UCSD-AML1 (cell line): ENCODE measurements around the gene PLCL1.

Experiments used
- DNase-seq: peaks from one replicate; lab custom pipeline; 2025; ENCODE audit not compliant: unreplicated experiment; lab: John Stamatoyannopoulos, UW

The PLCL1 gene

DNA sequence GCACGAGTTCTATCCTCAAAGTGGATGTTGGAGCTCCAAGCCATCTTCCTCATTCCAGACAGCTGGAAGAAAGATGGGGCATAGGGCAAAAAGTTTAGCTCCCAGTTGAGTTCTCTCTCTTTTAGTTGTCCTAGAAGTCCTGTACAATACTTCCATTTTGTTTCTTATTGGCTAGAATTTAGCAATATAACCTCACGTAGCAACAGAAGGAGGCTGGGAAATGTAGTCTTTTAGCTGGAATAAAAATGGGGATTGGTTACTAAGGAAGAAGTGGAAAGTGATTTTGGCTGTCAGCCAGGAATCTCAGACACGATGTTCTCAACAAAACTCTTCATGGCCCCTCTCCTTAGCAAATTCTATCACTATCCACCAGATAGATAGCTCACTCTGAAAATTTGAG is 79.9 kb downstream of the PLCL1 start:
- DNase-seq, result no peak

GRCh38 chr2:197885126-197885525 is 80.7 kb downstream of the PLCL1 start:
- no peak for DNase-seq

DNA sequence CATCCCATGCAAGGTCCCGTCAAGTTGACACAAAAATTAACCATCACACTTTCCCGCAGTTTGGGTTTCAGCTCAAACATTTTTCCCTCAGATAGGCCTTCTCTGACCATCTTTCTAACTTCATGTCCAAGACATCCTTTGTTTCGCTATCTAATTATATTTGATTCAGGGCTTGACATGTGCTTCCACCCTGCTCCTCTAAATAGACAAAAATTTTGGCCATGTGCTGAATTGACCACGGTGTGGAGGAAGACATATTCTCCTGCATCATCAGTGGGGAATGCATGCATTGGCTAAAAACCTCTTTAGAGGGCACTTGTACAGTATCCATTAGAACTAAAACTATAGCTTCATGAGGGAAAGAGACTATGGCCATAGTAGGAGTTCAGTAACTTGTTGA is 81.2 kb downstream of the PLCL1 start:
- DNase-seq, result no peak

DNA sequence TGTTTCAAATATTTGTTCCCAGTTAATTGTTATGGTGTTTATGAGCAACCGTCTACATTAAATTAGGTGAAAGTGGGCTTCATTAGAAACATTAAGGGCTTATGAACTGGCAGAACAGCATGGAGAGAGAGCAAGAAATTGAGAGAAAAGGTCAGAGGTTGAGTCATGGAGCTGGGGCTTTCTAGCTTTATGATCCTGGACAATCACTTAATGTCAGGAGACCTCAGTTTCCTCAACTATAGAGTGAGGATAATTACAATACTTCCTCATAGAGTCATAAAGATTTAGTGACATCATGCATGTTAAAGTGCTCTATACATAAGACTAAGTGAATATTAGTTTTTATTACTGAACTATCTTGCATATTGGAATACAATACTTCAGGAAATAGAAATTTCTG is 83.9 kb downstream of the PLCL1 start:
- no peak for DNase-seq

DNA sequence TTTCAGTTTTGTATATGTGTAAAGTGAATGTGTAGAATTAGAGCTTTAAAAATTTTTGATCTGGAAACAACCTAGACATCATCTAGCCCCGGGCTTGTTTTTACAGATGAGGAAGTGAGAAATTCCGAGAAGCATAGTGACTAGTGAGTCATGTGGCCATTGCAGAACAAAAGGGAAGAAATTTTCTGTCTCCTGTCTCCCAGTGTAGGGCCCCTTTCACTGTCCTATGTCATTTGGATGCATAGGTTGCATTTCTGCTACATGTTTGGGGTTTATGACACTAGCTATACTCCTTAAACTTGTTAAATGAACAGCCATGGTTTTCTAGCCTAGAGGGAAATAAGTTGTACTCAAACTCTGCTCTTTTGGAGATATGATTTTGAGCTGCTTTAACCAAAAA is 84.6 kb downstream of the PLCL1 start:
- no peak for DNase-seq

GRCh38 chr2:197890168-197890567 is 85.8 kb downstream of the PLCL1 start:
- DNase-seq, result no peak

DNA sequence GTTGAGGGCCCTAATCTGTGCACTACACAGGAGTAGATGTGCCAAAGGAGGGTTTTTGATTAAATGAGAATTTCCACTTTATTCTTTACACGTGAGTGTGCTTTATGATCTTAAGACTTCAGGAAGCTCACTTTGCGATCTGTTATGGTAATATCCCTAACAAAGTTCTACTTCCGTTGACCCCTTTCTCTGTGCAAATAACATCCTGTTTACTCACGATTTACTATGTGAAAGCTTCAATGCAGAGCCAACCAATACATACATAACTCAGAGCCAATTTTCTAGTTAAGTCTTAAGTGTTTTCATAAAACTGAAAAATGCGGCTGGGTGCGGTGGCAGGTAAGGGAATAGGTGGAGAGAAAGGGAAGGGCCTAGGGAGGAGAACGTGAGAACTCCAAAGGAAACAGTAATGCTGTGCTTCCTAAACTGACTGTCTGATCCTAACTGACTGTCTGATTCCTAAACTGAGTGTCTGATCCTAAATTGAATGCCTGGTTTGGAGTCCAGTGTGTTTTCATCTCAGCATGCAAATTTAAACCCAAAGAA is 87.6 kb downstream of the PLCL1 start:
- DNase-seq, result no peak

DNA sequence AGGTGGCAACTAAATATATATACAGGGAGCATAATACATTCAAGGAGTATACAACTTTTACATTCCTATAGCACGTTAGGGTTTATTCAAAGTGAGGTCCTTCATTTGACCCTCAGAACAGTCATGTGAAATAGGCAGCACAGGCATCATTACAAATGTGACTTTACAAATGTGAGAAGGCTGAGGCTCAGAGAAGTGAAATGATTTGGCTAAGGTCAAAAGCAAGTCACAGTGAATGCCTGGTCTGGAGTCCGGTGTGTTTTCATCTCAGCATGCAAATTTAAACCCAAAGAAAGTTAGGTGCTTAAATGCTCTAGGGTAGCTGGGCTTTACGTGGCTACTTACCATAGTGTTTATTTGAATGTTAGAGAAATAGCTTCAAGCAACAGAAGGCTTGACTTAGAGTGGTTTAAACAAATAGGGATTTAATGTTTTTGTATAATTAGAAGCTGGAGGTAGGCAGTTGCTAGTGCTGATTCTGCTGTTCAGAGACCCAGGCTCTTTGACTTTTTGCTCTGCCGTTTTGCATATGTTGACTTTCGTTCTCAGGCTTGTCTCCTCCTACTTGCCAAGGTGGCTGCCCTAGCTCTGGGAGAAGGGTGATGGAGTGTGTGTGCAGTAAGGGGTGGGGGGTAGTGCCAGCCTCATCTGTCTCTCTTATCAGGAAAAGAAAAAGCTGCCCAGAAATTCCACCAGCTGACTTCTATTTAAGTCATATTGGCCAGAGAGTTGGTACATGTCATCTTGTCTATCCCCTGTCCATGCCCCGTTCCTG is 89.2 kb downstream of the PLCL1 start:
- no peak for DNase-seq

GRCh38 chr2:197894751-197895274 is 90.4 kb downstream of the PLCL1 start:
- no peak for DNase-seq

DNA sequence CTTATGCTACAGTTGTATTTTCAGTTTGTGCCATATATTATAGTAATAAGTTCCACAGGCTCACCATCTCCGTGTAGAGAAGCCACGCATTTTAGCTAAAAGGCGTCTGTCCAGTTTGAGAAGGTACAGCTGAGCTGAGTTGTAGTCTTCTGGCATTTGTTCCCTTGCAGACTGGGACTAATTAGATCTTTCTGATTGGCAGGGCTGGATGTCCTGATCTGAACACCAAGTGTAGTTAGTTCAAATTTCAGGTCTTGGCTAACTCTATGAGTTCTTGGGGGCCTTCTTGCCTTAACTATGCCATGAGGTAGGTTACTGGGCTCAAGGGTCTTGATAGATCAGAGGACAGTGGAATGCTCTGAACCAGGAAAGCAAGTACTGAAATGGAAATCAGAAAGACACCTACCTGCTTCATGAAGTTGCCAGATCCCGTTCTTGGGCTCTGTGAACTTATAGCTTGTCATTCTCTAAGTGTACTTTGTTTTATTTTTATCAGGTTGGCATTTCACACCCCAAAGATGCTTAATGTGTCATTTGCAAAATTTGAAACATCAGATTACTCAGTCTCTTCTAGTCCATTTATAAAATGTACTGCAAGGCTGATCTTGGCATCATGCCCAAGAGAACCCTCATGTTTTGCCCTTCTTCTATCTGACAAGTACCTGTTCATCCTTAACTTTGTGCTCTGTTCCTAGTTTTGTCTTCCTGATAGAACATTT is 93.7 kb downstream of the PLCL1 start:
- DNase-seq, result no peak

- DNase-seq, result no peak
These were observed 100.1 kb downstream of the PLCL1 start for GRCh38 chr2:197904446-197904845.

DNA sequence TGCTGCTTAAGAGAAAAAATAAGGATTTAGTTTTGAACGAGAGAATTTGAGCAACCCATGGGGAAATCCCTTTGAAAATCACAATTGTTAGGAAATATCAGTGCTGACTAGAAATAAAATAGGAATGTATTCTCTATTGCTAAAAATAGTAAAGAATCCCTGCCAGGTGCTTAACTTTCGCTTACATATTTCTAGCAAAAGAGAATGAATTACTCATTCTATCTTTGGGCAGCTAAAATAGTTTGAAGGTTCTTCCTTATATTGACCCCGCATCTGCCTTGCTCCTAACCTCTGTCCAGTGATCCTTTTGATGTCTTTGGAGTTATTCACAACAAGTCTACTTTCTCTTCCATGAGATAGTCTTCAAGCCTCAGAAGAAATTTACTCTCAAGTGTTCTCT is 103.8 kb downstream of the PLCL1 start:
- DNase-seq, result no peak

- no peak for DNase-seq
These were observed 104.8 kb downstream of the PLCL1 start for GRCh38 chr2:197908990-197909776.

GRCh38 chr2:197911667-197912066 is 107.3 kb downstream of the PLCL1 start:
- DNase-seq, result no peak

- DNase-seq, result no peak
These were observed 108.7 kb downstream of the PLCL1 start for GRCh38 chr2:197913084-197913483.

DNA sequence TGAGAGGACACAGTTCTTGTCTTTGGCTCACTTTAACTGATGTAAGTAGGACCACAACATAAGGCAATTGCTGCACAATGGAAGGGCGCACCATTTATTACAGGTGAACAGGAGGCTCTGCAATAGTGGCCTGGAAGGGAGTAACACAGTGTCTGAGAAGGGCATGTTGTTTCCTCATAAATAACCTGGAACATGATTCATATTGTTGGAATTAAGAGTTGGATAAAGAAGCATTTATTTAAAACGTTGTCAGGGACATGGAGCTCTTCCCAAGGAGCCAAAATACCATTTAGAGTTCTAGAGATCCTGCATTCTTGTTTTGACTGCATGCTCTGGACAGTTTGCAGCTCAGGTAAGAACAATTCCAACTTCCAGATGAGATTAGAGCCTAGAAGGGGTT is 110.4 kb downstream of the PLCL1 start:
- DNase-seq, result no peak

GRCh38 chr2:197915548-197916265 is 111.3 kb downstream of the PLCL1 start:
- DNase-seq, result no peak

DNA sequence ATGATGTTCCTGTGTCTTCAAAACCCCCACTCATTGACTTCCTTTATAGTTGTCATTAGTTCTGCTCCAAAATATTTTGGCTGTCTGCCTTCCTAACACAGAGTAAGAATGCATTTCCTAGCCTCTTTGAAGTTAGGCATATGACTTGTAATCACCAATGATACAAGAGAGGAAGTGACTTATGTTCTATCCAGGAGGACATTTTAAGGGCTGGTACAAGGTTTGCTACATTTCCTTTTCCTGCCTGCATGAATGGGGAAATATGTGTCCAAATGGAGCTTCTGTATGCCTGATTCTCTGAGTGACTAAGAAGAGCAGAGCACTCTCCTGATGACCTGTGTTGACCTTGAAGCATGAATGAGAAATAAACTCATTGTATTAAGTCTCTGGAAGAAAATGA is 115.1 kb downstream of the PLCL1 start:
- no peak for DNase-seq

DNA sequence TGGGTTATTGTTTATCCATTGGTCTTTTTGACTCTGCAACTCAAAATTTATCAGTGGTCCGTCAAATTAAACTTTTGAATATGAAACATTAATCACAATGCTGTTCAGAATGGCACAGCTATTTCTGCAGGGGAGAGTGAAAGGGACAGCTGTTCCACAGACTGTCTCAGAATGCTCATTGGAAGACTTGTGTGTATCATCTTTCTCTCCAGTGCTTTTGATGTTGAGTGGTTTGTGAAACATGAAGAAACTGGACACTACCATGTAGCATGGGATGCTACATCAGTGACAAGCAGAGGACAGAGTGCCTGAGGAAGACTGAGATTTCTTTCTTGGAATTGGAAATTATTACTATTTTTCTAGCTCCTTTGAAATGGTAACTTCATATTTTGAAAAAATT is 115.7 kb downstream of the PLCL1 start:
- no peak for DNase-seq

- no peak for DNase-seq
These were observed 116.3 kb downstream of the PLCL1 start for GRCh38 chr2:197920592-197921201.
